Gastroesophageal sphincter (tissue), 3 donors: ENCODE measurements around the gene MX2.

Experiments
- POLR2A ChIP-seq, 2 donors: fragments of 450-650 bp; IDR thresholded peaks; one replicate each; pipeline ENCODE4 v1.6.1; 2017; ENCODE audit warnings: antibody characterized with exemption in 2 of 2, mild to moderate bottlenecking in 2 of 2, moderate library complexity in 1 of 2
- TF ChIP-seq, protein P1 (sequence below), 4 experiments: fragments of 200-600 bp in 2 of 4; fragments of 450-650 bp in 2 of 4; sonication (generic) in 1 of 4; IDR thresholded peaks; one replicate each; pipeline ENCODE4 v1.5.1; 2017 to 2019; ENCODE audit warnings: antibody characterized with exemption in 4 of 4, mild to moderate bottlenecking in 2 of 4, moderate library complexity in 2 of 4

DNA sequence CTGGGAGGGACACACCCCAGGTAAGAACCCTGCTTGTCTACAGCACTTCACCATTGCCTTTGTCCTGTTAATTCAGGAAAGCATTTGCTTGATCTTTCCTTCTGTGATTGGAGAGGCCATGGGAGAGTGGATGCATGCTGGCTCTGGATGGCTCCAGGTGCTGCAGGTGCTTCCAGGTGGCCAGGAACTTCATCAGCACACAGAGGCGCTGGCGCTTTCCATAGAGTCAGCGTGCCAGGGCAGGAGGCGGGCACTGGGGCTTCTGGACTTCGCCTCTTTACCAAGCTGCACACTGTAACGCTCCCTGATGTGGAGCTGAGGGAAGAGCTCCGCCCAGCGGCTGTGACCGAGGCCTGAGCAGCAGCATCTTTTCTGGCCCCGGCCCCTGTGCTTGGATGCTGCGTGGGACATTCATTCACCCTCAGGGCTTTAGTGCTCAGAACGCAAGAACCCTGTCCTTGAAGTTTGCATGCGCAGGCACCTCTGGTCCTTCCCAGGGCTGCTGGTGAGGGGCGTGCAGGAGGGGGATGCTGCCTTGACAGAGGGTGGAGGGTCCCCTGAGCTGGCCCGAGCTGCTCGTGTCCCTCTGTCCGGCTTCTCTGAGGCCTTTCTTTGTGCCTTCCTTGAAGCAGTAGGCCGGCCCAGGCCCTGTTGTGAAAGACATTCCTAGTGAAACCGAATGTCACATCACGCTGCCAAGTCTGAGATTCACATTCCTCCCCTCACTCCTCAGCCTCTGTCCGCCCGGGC lies 1.6 kb upstream of the MX2 start:
- TF ChIP-seq, protein P1, sequence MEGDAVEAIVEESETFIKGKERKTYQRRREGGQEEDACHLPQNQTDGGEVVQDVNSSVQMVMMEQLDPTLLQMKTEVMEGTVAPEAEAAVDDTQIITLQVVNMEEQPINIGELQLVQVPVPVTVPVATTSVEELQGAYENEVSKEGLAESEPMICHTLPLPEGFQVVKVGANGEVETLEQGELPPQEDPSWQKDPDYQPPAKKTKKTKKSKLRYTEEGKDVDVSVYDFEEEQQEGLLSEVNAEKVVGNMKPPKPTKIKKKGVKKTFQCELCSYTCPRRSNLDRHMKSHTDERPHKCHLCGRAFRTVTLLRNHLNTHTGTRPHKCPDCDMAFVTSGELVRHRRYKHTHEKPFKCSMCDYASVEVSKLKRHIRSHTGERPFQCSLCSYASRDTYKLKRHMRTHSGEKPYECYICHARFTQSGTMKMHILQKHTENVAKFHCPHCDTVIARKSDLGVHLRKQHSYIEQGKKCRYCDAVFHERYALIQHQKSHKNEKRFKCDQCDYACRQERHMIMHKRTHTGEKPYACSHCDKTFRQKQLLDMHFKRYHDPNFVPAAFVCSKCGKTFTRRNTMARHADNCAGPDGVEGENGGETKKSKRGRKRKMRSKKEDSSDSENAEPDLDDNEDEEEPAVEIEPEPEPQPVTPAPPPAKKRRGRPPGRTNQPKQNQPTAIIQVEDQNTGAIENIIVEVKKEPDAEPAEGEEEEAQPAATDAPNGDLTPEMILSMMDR (IDR thresholded peaks at IDR 0.05), result peak in 1 of 4 experiments; percentile 19
- no peak for TF ChIP-seq POLR2A (IDR thresholded peaks at IDR 0.05)
